Measurements from ENCODE around the gene UBE3A.

GRCh38 chr15:25464383-25464782 lies 25.6 kb upstream of the UBE3A start:
- TF ChIP-seq GABPA (IDR thresholded peaks at IDR 0.05; ENCODE audit: low read depth) (no peak), POLR2AphosphoS5 (IDR thresholded peaks at IDR 0.05; ENCODE audit: low read depth) (no peak)
- TF ChIP-seq, protein P1, sequence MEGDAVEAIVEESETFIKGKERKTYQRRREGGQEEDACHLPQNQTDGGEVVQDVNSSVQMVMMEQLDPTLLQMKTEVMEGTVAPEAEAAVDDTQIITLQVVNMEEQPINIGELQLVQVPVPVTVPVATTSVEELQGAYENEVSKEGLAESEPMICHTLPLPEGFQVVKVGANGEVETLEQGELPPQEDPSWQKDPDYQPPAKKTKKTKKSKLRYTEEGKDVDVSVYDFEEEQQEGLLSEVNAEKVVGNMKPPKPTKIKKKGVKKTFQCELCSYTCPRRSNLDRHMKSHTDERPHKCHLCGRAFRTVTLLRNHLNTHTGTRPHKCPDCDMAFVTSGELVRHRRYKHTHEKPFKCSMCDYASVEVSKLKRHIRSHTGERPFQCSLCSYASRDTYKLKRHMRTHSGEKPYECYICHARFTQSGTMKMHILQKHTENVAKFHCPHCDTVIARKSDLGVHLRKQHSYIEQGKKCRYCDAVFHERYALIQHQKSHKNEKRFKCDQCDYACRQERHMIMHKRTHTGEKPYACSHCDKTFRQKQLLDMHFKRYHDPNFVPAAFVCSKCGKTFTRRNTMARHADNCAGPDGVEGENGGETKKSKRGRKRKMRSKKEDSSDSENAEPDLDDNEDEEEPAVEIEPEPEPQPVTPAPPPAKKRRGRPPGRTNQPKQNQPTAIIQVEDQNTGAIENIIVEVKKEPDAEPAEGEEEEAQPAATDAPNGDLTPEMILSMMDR (IDR thresholded peaks at IDR 0.05; ENCODE audit: insufficient read depth, low read length) = no peak
